GM18519 (cell line): ENCODE data around the gene KCNK6.
"Not testable (repeated sequence)": the region's sequence is repeated elsewhere in the genome, so short reads cannot be mapped to it uniquely, and the experiment has no call there.

Experiments
- ATAC-seq: cut with Tn5 transposase; IDR thresholded peaks from one replicate; pipeline ENCODE4 v1.9.1; 2021; ENCODE audit warnings: mild to moderate bottlenecking, moderate library complexity; ENCODE audit not compliant: unreplicated experiment, low FRiP score

KCNK6 gene

GRCh38 chr19:38360839-38361631 is 41.4 kb downstream of the KCNK6 start:
- ATAC-seq, result no peak

- ATAC-seq, result no peak
These were observed 42.0 kb downstream of the KCNK6 start for GRCh38 chr19:38361633-38362075.

GRCh38 chr19:38362076-38362945 is 42.7 kb downstream of the KCNK6 start:
- ATAC-seq, result no peak

GRCh38 chr19:38362946-38363688 is 43.5 kb downstream of the KCNK6 start:
- ATAC-seq, result not testable (repeated sequence)

GRCh38 chr19:38367041-38367440 is 47.4 kb downstream of the KCNK6 start:
- ATAC-seq, result no peak

- no peak for ATAC-seq
These were observed 49.9 kb downstream of the KCNK6 start for GRCh38 chr19:38369584-38369983.

- ATAC-seq, result no peak
These were observed 50.7 kb downstream of the KCNK6 start for GRCh38 chr19:38370299-38370698.

- ATAC-seq, result no peak
These were observed 51.4 kb downstream of the KCNK6 start for GRCh38 chr19:38371081-38371480.

- ATAC-seq, result no peak
These were observed 54.3 kb downstream of the KCNK6 start for GRCh38 chr19:38373907-38374331.

GRCh38 chr19:38374332-38375097 is 54.9 kb downstream of the KCNK6 start, which contains the start of gene PSMD8:
Gene PSMD8 (plus strand): TSS chr19:38374571. CDS start chr19:38374602, 31 bp downstream.
- peak; percentile 79 for ATAC-seq

- ATAC-seq, result no peak
These were observed 55.5 kb downstream of the KCNK6 start for GRCh38 chr19:38375098-38375493.

- no peak for ATAC-seq
These were observed 56.1 kb downstream of the KCNK6 start for GRCh38 chr19:38375748-38376147.

GRCh38 chr19:38376576-38376975 is 56.9 kb downstream of the KCNK6 start:
- no peak for ATAC-seq

- ATAC-seq, result no peak
These were observed 57.4 kb downstream of the KCNK6 start for GRCh38 chr19:38377052-38377451.

- no peak for ATAC-seq
These were observed 59.2 kb downstream of the KCNK6 start for GRCh38 chr19:38378866-38379265.

GRCh38 chr19:38381138-38381537 is 61.5 kb downstream of the KCNK6 start:
- ATAC-seq, result no peak
